ENCODE data around the gene SLC39A9.
"Not testable (repeated sequence)": the region's sequence is repeated elsewhere in the genome, so short reads cannot be mapped to it uniquely, and the experiment has no call there.

Gene SLC39A9

GRCh38 chr14:69476824-69477450, 78.4 kb downstream of the SLC39A9 start:
- not testable (repeated sequence) for DNase-seq (ENCODE audit: low read depth)

GRCh38 chr14:69478055-69478454, 79.6 kb downstream of the SLC39A9 start:
- not testable (repeated sequence) for DNase-seq (ENCODE audit: low read depth)

GRCh38 chr14:69479696-69480095, 81.2 kb downstream of the SLC39A9 start:
- DNase-seq (ENCODE audit: low read depth), result no peak

GRCh38 chr14:69480136-69480535, 81.6 kb downstream of the SLC39A9 start:
- no peak for DNase-seq (ENCODE audit: low read depth)

GRCh38 chr14:69481815-69482568, 83.5 kb downstream of the SLC39A9 start:
- DNase-seq (ENCODE audit: low read depth), result no peak

- no peak for DNase-seq (ENCODE audit: low read depth)
These were observed 85.4 kb downstream of the SLC39A9 start for GRCh38 chr14:69483765-69484443.

- DNase-seq (ENCODE audit: low read depth), result no peak
These were observed 86.2 kb downstream of the SLC39A9 start, which contains the start of gene PLEKHD1 for GRCh38 chr14:69484444-69485314. Gene PLEKHD1 (plus strand): TSS chr14:69484728. CDS start chr14:69484966, 238 bp downstream.

GRCh38 chr14:69485315-69485660, 86.8 kb downstream of the SLC39A9 start:
- no peak for DNase-seq (ENCODE audit: low read depth)

- no peak for DNase-seq (ENCODE audit: low read depth)
These were observed 87.2 kb downstream of the SLC39A9 start for GRCh38 chr14:69485701-69486100.

GRCh38 chr14:69487226-69487625, 88.7 kb downstream of the SLC39A9 start:
- DNase-seq (ENCODE audit: low read depth), result no peak

GRCh38 chr14:69487771-69488170, 89.3 kb downstream of the SLC39A9 start:
- no peak for DNase-seq (ENCODE audit: low read depth)

- no peak for DNase-seq (ENCODE audit: low read depth)
These were observed 91.0 kb downstream of the SLC39A9 start for GRCh38 chr14:69489495-69489894.

- DNase-seq (ENCODE audit: low read depth), result no peak
These were observed 91.9 kb downstream of the SLC39A9 start for GRCh38 chr14:69490219-69490918.

GRCh38 chr14:69491193-69491592, 92.7 kb downstream of the SLC39A9 start:
- DNase-seq (ENCODE audit: low read depth), result no peak

- DNase-seq (ENCODE audit: low read depth), result no peak
These were observed 94.5 kb downstream of the SLC39A9 start for GRCh38 chr14:69493038-69493437.

GRCh38 chr14:69493791-69494190, 95.3 kb downstream of the SLC39A9 start:
- no peak for DNase-seq (ENCODE audit: low read depth)

GRCh38 chr14:69495341-69495921, 96.9 kb downstream of the SLC39A9 start:
- no peak for DNase-seq (ENCODE audit: low read depth)

GRCh38 chr14:69497866-69498265, 99.4 kb downstream of the SLC39A9 start:
- DNase-seq (ENCODE audit: low read depth), result not testable (repeated sequence)

- DNase-seq (ENCODE audit: low read depth), result not testable (repeated sequence)
These were observed 99.8 kb downstream of the SLC39A9 start for GRCh38 chr14:69498286-69498685.

GRCh38 chr14:69499436-69499835, 100.9 kb downstream of the SLC39A9 start:
- DNase-seq (ENCODE audit: low read depth), result no peak

GRCh38 chr14:69500096-69500495, 101.6 kb downstream of the SLC39A9 start:
- DNase-seq (ENCODE audit: low read depth), result no peak
